OCI-LY1 (cell line): Measurements from ENCODE around the gene ZSCAN12.

Experiments used
- EZH2 ChIP-seq: fragments of 200-600 bp; sonication (generic), shearing (Covaris generic); IDR thresholded peaks from 2 replicates; pipeline ENCODE4 v1.8.0; 2017; ENCODE audit warnings: borderline replicate concordance, mixed run types, mild to moderate bottlenecking, antibody characterized with exemption, low read length, moderate library complexity, mixed read lengths
- TF ChIP-seq, protein P1 (sequence below): fragments of 200-600 bp; sonication (generic), shearing (Covaris generic); IDR thresholded peaks from 2 replicates; pipeline ENCODE4 v1.5.1; 2017; ENCODE audit warnings: mild to moderate bottlenecking, antibody characterized with exemption, low read length, moderate library complexity, mixed read lengths

GRCh38 chr6:28424163-28424562, 24.6 kb upstream of the ZSCAN12 start:
- TF ChIP-seq, protein P1, sequence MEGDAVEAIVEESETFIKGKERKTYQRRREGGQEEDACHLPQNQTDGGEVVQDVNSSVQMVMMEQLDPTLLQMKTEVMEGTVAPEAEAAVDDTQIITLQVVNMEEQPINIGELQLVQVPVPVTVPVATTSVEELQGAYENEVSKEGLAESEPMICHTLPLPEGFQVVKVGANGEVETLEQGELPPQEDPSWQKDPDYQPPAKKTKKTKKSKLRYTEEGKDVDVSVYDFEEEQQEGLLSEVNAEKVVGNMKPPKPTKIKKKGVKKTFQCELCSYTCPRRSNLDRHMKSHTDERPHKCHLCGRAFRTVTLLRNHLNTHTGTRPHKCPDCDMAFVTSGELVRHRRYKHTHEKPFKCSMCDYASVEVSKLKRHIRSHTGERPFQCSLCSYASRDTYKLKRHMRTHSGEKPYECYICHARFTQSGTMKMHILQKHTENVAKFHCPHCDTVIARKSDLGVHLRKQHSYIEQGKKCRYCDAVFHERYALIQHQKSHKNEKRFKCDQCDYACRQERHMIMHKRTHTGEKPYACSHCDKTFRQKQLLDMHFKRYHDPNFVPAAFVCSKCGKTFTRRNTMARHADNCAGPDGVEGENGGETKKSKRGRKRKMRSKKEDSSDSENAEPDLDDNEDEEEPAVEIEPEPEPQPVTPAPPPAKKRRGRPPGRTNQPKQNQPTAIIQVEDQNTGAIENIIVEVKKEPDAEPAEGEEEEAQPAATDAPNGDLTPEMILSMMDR = no peak
- TF ChIP-seq EZH2 = no peak
